Trophoblast cell (in vitro differentiated cells and primary cell): ENCODE results near the gene TLR9.

Source experiments
- DNase-seq, 2 donors: peaks; one replicate each; pipeline ENCODE4 v3.0.0-alpha.2; 2016
- H2AFZ ChIP-seq: 2 replicates; pipeline ENCODE4 v1.6.1; 2013; ENCODE audit warnings: low read length, moderate library complexity, mild to moderate bottlenecking; ENCODE audit not compliant: insufficient read depth, poor library complexity
- H2AK5ac ChIP-seq: 2 replicates; pipeline ENCODE4 v1.6.1; 2013; ENCODE audit warnings: mild to moderate bottlenecking, low read length
- H2BK120ac ChIP-seq: 2 replicates; pipeline ENCODE4 v1.6.1; 2013; ENCODE audit warnings: low read length, mild to moderate bottlenecking, moderate library complexity; ENCODE audit not compliant: insufficient read depth, poor library complexity
- H2BK12ac ChIP-seq: 2 replicates; pipeline ENCODE4 v1.6.1; 2013; ENCODE audit warnings: mild to moderate bottlenecking, low read length, moderate library complexity
- H2BK5ac ChIP-seq: 2 replicates; pipeline ENCODE4 v1.6.1; 2013; ENCODE audit warnings: low read length, low read depth, moderate library complexity, mild to moderate bottlenecking; ENCODE audit not compliant: poor library complexity
- H3K14ac ChIP-seq: 2 replicates; pipeline ENCODE4 v1.6.1; 2013; ENCODE audit warnings: mild to moderate bottlenecking, low read length
- H3K18ac ChIP-seq: 2 replicates; pipeline ENCODE4 v1.6.1; 2013; ENCODE audit warnings: mild to moderate bottlenecking, low read length
- H3K23ac ChIP-seq: 2 replicates; pipeline ENCODE4 v1.6.1; 2013; ENCODE audit warnings: low read length
- H3K27ac ChIP-seq: 2 replicates; pipeline ENCODE4 v1.5.1; 2013; ENCODE audit warnings: low read depth, mild to moderate bottlenecking, inconsistent platforms, low read length, moderate library complexity
- H3K27me3 ChIP-seq: 2 replicates; pipeline ENCODE4 v1.6.1; 2013; ENCODE audit warnings: inconsistent platforms, mild to moderate bottlenecking, low read length, moderate library complexity; ENCODE audit not compliant: insufficient read depth
- H3K36me3 ChIP-seq, 2 experiments: 1 replicate in 1 of 2; 2 replicates in 1 of 2; pipeline ENCODE4 v1.6.1; 2013; ENCODE audit warnings: low read length in 2 of 2, mild to moderate bottlenecking in 2 of 2, moderate library complexity in 1 of 2; ENCODE audit not compliant: insufficient read depth in 2 of 2, control insufficient read depth in 1 of 2
- H3K4ac ChIP-seq: 2 replicates; pipeline ENCODE4 v1.6.1; 2013; ENCODE audit warnings: low read depth, mild to moderate bottlenecking, low read length, moderate library complexity
- H3K4me1 ChIP-seq, 2 experiments: 1 replicate in 1 of 2; 2 replicates in 1 of 2; pipeline ENCODE4 v1.6.1; 2013; ENCODE audit warnings: low read length in 2 of 2, mild to moderate bottlenecking in 2 of 2, moderate library complexity in 1 of 2; ENCODE audit not compliant: insufficient read depth in 2 of 2, control insufficient read depth in 1 of 2
- H3K4me2 ChIP-seq: 2 replicates; pipeline ENCODE4 v1.6.1; 2013; ENCODE audit warnings: inconsistent platforms, mild to moderate bottlenecking, low read length, moderate library complexity
- H3K4me3 ChIP-seq: 2 replicates; pipeline ENCODE4 v1.5.1; 2013; ENCODE audit warnings: mild to moderate bottlenecking, low read depth, low read length, inconsistent platforms
- H3K79me1 ChIP-seq: one replicate; pipeline ENCODE4 v1.6.1; 2013; ENCODE audit warnings: low read length
- H3K79me2 ChIP-seq: 2 replicates; pipeline ENCODE4 v1.6.1; 2013; ENCODE audit warnings: low read length, mild to moderate bottlenecking; ENCODE audit not compliant: control insufficient read depth, insufficient read depth, poor library complexity
- H3K9ac ChIP-seq: 2 replicates; pipeline ENCODE4 v1.6.1; 2013; ENCODE audit warnings: mild to moderate bottlenecking, low read length
- H3K9me3 ChIP-seq: 2 replicates; pipeline ENCODE4 v1.6.1; 2013; ENCODE audit warnings: low read depth, mild to moderate bottlenecking, control low read depth, inconsistent platforms, low read length; ENCODE audit not compliant: insufficient read depth
- H4K12ac ChIP-seq: 2 replicates; pipeline ENCODE4 v1.6.1; 2013; ENCODE audit warnings: low read depth, mild to moderate bottlenecking, low read length, moderate library complexity
- H4K8ac ChIP-seq: 2 replicates; pipeline ENCODE4 v1.6.1; 2013; ENCODE audit warnings: low read depth, mild to moderate bottlenecking, low read length, moderate library complexity
- H4K91ac ChIP-seq: one replicate; pipeline ENCODE4 v1.6.1; 2013; ENCODE audit warnings: low read depth, mild to moderate bottlenecking, low read length, moderate library complexity
- WGBS: extraction: QIAGEN DNeasy Blood & Tissue Kit; methylation state at CpG from one replicate; pipeline ENCODE4 v1.1.7; 2013; ENCODE audit warnings: missing lambda C conversion rate; ENCODE audit not compliant: insufficient read length, insufficient coverage; ENCODE audit errors: extremely low coverage; 5-methylcytosine and 5-hydroxymethylcytosine counted together

Gene TLR9

DNA sequence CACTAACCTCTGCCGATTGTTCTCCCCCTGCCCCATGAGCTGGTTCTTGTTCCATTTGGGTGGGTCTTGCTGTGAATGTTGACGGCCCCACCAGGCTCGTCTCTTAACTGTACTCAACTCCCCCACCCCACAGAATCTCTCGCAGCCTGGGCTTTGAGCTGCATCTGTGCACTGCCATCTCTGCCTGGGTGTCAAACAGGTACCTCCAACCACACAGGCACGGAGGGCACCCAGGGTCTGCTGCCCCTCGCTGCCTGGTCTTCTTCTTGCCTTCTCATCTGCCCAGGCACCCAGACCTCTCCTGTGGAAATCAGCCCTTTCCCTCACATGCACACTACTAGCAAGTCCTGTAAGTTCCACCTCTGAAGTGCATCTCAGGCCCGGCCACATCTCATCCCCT is 10.1 kb downstream of the TLR9 start:
- no peak overlapping the region for H3K23ac ChIP-seq
- no CpG with 5 or more reads among the region's 7 CpGs for WGBS
- H3K18ac ChIP-seq = no peak overlapping the region
- H3K4me3 ChIP-seq = no peak overlapping the region
- no peaks in the 10 kb centered on the region for H3K79me2 ChIP-seq
- H2AFZ ChIP-seq = no peak overlapping the region
- H4K12ac ChIP-seq = no peak overlapping the region
- H3K9ac ChIP-seq = no peak overlapping the region
- no peak overlapping the region for H2BK120ac ChIP-seq
- DNase-seq = no peak
- no peak overlapping the region for H3K4me2 ChIP-seq
- H3K79me1 ChIP-seq = peaks cover 8% of the 10 kb centered on the region
- H2AK5ac ChIP-seq = no peak overlapping the region
- H4K91ac ChIP-seq = no peak overlapping the region
- H4K8ac ChIP-seq = no peak overlapping the region
- no peak overlapping the region for H2BK5ac ChIP-seq
- H3K27ac ChIP-seq = no peak overlapping the region
- H3K14ac ChIP-seq = no peak overlapping the region
- peaks cover 19 to 32% of the 10 kb centered on the region in 2 experiments for H3K4me1 ChIP-seq
- peaks cover 5% of the 10 kb centered on the region for H3K9me3 ChIP-seq
- H3K4ac ChIP-seq = no peak overlapping the region
- H3K36me3 ChIP-seq = peaks cover 40 to 45% of the 10 kb centered on the region in 2 experiments
- no peak overlapping the region for H2BK12ac ChIP-seq
- H3K27me3 ChIP-seq = no peaks in the 10 kb centered on the region

GRCh38 chr3:52213901-52214300 is 11.5 kb downstream of the TLR9 start:
- no peak overlapping the region for H3K14ac ChIP-seq
- DNase-seq = no peak
- H3K4me1 ChIP-seq = peaks cover 7 to 20% of the 10 kb centered on the region in 2 experiments
- peaks cover 5% of the 10 kb centered on the region for H3K9me3 ChIP-seq
- no peak overlapping the region for H3K4me3 ChIP-seq
- H3K36me3 ChIP-seq = peaks cover 48 to 56% of the 10 kb centered on the region in 2 experiments
- no peak overlapping the region for H3K4me2 ChIP-seq
- no peaks in the 10 kb centered on the region for H3K27me3 ChIP-seq
- no peak overlapping the region for H2BK5ac ChIP-seq
- H3K4ac ChIP-seq = no peak overlapping the region
- H2BK120ac ChIP-seq = no peak overlapping the region
- no peak overlapping the region for H2BK12ac ChIP-seq
- no peaks in the 10 kb centered on the region for H3K79me2 ChIP-seq
- peaks cover 6% of the 10 kb centered on the region for H3K79me1 ChIP-seq
- no peak overlapping the region for H4K91ac ChIP-seq
- no peak overlapping the region for H3K27ac ChIP-seq
- no peak overlapping the region for H2AFZ ChIP-seq
- H3K18ac ChIP-seq = no peak overlapping the region
- H4K12ac ChIP-seq = no peak overlapping the region
- H4K8ac ChIP-seq = no peak overlapping the region
- no peak overlapping the region for H3K9ac ChIP-seq
- H3K23ac ChIP-seq = no peak overlapping the region
- H2AK5ac ChIP-seq = no peak overlapping the region

DNA sequence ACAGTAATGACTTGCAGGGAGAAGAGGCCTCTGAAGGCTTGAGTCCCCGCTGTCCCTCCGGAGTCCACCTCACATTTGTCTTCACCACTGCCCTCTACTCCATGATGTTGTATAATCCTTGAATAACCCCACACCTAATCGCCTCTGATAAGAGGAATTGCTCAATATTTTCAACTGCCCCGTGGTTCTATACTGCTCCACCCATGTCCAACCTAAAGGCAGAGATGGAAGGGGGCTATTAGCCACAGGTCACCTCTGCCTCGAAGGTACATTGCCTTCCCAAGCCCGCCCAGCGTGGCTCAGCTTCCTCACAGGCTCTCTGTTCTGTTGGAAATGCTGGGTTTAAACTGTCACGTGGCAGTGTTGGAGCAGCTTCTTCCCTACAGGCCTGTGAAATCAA is 12.4 kb downstream of the TLR9 start:
- Histone ChIP-seq H2AFZ (no peak overlapping the region), H2BK5ac (no peak overlapping the region), H3K4me2 (no peak overlapping the region), H4K91ac (no peak overlapping the region), H3K4me3 (no peak overlapping the region), H3K18ac (no peak overlapping the region), H3K14ac (no peak overlapping the region), H2AK5ac (no peak overlapping the region), H2BK120ac (no peak overlapping the region), H3K4ac (no peak overlapping the region), H3K36me3 (peaks cover 52 to 63% of the 10 kb centered on the region in 2 experiments), H2BK12ac (no peak overlapping the region), H3K27ac (no peak overlapping the region), H3K4me1 (peaks cover 3 to 12% of the 10 kb centered on the region in 2 experiments), H3K9ac (no peak overlapping the region), H4K12ac (no peak overlapping the region), H3K9me3 (peaks cover 5% of the 10 kb centered on the region), H3K79me2 (no peaks in the 10 kb centered on the region), H4K8ac (no peak overlapping the region), H3K23ac (no peak overlapping the region), H3K79me1 (no peaks in the 10 kb centered on the region), H3K27me3 (no peaks in the 10 kb centered on the region)
- no CpG with 5 or more reads among the region's 8 CpGs for WGBS
- no peak for DNase-seq

- Histone ChIP-seq H2BK5ac (no peak overlapping the region), H3K79me2 (no peaks in the 10 kb centered on the region), H4K12ac (no peak overlapping the region), H3K18ac (no peak overlapping the region), H3K36me3 (peaks cover 58 to 75% of the 10 kb centered on the region in 2 experiments), H3K27me3 (no peaks in the 10 kb centered on the region), H3K79me1 (no peaks in the 10 kb centered on the region), H4K91ac (no peak overlapping the region), H3K27ac (no peak overlapping the region), H3K9ac (no peak overlapping the region), H3K23ac (no peak overlapping the region), H3K4ac (no peak overlapping the region), H2AFZ (no peak overlapping the region), H2BK120ac (no peak overlapping the region), H3K4me1 (no peaks in the 10 kb centered on the region), H3K4me2 (no peak overlapping the region), H3K4me3 (no peak overlapping the region), H3K14ac (no peak overlapping the region), H2BK12ac (no peak overlapping the region), H3K9me3 (peaks cover 5% of the 10 kb centered on the region), H4K8ac (no peak overlapping the region), H2AK5ac (no peak overlapping the region)
- no CpG with 5 or more reads among the region's 18 CpGs for WGBS
- no peak for DNase-seq
Observed at GRCh38 chr3:52211268-52211891, 14.1 kb downstream of the TLR9 start.
